Spinal cord (tissue), 10 donors: ENCODE data around the gene LIMK1. TPM values are rescaled to one million over a fixed set of nuclear protein-coding genes. Genes with fewer than 3 reads are reported as not detected.

Experiments
- DNase-seq, 6 donors: peaks; one replicate each; pipeline versions ENCODE4 v3.0.0 to v3.0.0-alpha.2; 2013 to 2015; ENCODE audit warnings: low spot score in 6 of 6, low read depth in 4 of 6
- H3K27ac ChIP-seq: one replicate; pipeline ENCODE4 v1.5.1; 2013; ENCODE audit warnings: low read depth, low read length, control low read depth
- H3K27me3 ChIP-seq: one replicate; pipeline ENCODE4 v1.6.1; 2013; ENCODE audit warnings: low read length; ENCODE audit not compliant: control insufficient read depth, insufficient read depth
- H3K36me3 ChIP-seq: one replicate; pipeline ENCODE4 v1.6.1; 2013; ENCODE audit warnings: low read length; ENCODE audit not compliant: control insufficient read depth, insufficient read depth
- H3K4me1 ChIP-seq: one replicate; pipeline ENCODE4 v1.6.1; 2013; ENCODE audit warnings: low read length; ENCODE audit not compliant: control insufficient read depth, insufficient read depth
- H3K4me3 ChIP-seq: one replicate; pipeline ENCODE4 v1.5.1; 2013; ENCODE audit warnings: low read depth, low read length, control low read depth
- H3K9me3 ChIP-seq: one replicate; pipeline ENCODE4 v1.6.1; 2013; ENCODE audit warnings: low read length; ENCODE audit not compliant: control insufficient read depth, insufficient read depth
- WGBS: methylation state at CpG from one replicate; pipeline ENCODE4 v1.1.5; 2013; ENCODE audit warnings: missing lambda C conversion rate; ENCODE audit not compliant: insufficient coverage; 5-methylcytosine and 5-hydroxymethylcytosine counted together
- long read RNA-seq, 4 donors: transcript quantifications; one replicate each; lab custom pipeline, GENCODE V29; 2026
- polyA plus RNA-seq, 2 donors: library from polyadenylated mRNA; unstranded; fragments of 120-200 nt; gene quantifications; one replicate each; pipeline ENCODE4 v1.2.1, GENCODE V29; 2013; ENCODE audit not compliant: insufficient read length in 2 of 2
- total RNA-seq, 2 donors: library from RNA; depleted of rRNA in 1 of 2; stranded (reverse); fragments of 120-200 nt in 1 of 2; fragments of >200 nt in 1 of 2; gene quantifications; one replicate each; pipeline versions ENCODE4 v1.2.3 to v1.2.4, GENCODE V29; 2013 to 2014
- donor health status: healthy.

LIMK1 gene
- 10 to 100 TPM; 26.3 to 35.6 TPM for total RNA-seq
- 10 to 100 TPM; 81.4 to 81.5 TPM for polyA plus RNA-seq
- long read RNA-seq, donor 1, transcript LIMK1-201 (16 exons, 3,219 nt) = major isoform, 17 of 17 reads
- long read RNA-seq, donor 1, partial matches to known transcripts = 0 of 17 reads
- long read RNA-seq, donor 1, other reads (novel, unspliced or antisense) = 0 of 17 reads
- long read RNA-seq, donor 2, partial matches to known transcripts = 6 of 10 reads
- long read RNA-seq, donor 2, other reads (novel, unspliced or antisense) = 0 of 10 reads
- long read RNA-seq, donor 3, partial matches to known transcripts = 15 of 16 reads
- long read RNA-seq, donor 3, other reads (novel, unspliced or antisense) = 0 of 16 reads
- long read RNA-seq, donor 4, partial matches to known transcripts = 0 of 3 reads
- long read RNA-seq, donor 4, other reads (novel, unspliced or antisense) = 0 of 3 reads

DNA sequence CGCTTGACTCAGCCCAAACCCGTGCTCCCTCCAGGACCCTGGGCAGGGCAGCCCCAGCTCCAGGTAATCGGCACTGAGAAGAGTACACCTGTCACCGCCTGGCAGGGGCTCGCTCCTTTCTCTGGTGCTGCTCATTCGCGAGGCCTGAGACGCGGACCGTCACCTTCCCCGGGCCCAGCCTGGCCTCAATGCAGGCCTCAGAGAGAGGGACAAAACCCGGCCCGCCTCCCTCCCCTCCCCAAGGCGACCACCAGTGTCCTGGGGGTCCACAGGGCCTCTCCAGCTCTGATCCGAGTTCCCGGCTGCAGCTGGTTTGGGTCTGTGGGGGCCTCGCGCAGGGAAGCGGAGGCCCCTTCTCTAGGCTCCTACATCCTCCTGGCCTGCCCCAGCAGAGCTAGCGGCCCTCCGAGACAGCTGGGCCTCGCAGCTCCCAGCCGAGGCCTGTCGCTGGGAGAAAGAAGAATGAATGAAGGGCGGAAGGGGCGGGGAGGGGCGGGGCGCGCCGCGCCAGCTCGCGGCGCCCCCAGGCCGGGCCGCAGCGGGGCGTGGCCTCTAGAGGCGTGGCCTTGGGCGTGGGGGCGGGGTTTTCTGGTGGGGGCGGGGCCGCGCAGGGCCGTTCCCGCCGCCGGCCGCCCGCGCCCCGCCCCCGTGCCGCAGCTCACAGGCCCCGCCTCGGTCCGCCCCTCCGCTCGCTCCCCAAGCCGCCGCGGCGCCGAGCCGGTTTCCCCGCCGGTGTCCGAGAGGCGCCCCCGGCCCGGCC, at the start of gene LIMK1:
Gene LIMK1, plus strand, starts transcription at position 688 of the 760 bp plus-strand sequence. CDS start 187 bp downstream, outside the sequence.
- Histone ChIP-seq H3K9me3 (no peaks in the 10 kb centered on the region), H3K4me3 (peak within 1 kb of the TSS; percentile 56), H3K4me1 (peaks cover 24% of the 10 kb centered on the region), H3K36me3 (peaks cover 30% of the 10 kb centered on the region), H3K27me3 (no peaks in the 10 kb centered on the region), H3K27ac (peak within 1 kb of the TSS; percentile 33)
- 3% methylated on average over 62 of the region's 71 CpGs for WGBS
- peak in 5 of 6 donors; percentile 68 to 95 (median 83) for DNase-seq

- WGBS = 84% methylated on average over 6 of the region's 8 CpGs
- H3K4me1 ChIP-seq = peaks cover 42% of the 10 kb centered on the region
Measured at GRCh38 chr7:74037609-74038008, 46.0 kb upstream of the LIMK1 start.

GRCh38 chr7:74038194-74038961, 45.2 kb upstream of the LIMK1 start:
- Histone ChIP-seq H3K36me3 (peaks cover 74% of the 10 kb centered on the region), H3K9me3 (no peaks in the 10 kb centered on the region), H3K27me3 (no peaks in the 10 kb centered on the region), H3K27ac (no peak overlapping the region), H3K4me1 (peaks cover 42% of the 10 kb centered on the region), H3K4me3 (no peak overlapping the region)
- 88% methylated on average over 16 of the region's 16 CpGs for WGBS
- DNase-seq = no peak

More at GRCh38 chr7:74037609-74038008, 46.0 kb upstream of the LIMK1 start:
- no peaks in the 10 kb centered on the region for H3K27me3 ChIP-seq
- H3K9me3 ChIP-seq = no peaks in the 10 kb centered on the region
- H3K27ac ChIP-seq = no peak overlapping the region
- no peak for DNase-seq
- no peak overlapping the region for H3K4me3 ChIP-seq
- peaks cover 66% of the 10 kb centered on the region for H3K36me3 ChIP-seq

GRCh38 chr7:74039337-74039736, 44.3 kb upstream of the LIMK1 start:
- 70% methylated on average over 11 of the region's 11 CpGs for WGBS
- Histone ChIP-seq H3K27ac (no peak overlapping the region), H3K9me3 (no peaks in the 10 kb centered on the region), H3K4me3 (no peak overlapping the region), H3K27me3 (no peaks in the 10 kb centered on the region), H3K4me1 (peaks cover 37% of the 10 kb centered on the region), H3K36me3 (peaks cover 80% of the 10 kb centered on the region)
- no peak for DNase-seq

GRCh38 chr7:74040101-74040790, 43.4 kb upstream of the LIMK1 start:
- Histone ChIP-seq H3K4me1 (peaks cover 33% of the 10 kb centered on the region), H3K36me3 (peaks cover 89% of the 10 kb centered on the region), H3K27ac (peak overlapping the region; percentile 25), H3K9me3 (no peaks in the 10 kb centered on the region), H3K4me3 (no peak overlapping the region), H3K27me3 (no peaks in the 10 kb centered on the region)
- 82% methylated on average over 13 of the region's 13 CpGs for WGBS
- no peak for DNase-seq

DNA sequence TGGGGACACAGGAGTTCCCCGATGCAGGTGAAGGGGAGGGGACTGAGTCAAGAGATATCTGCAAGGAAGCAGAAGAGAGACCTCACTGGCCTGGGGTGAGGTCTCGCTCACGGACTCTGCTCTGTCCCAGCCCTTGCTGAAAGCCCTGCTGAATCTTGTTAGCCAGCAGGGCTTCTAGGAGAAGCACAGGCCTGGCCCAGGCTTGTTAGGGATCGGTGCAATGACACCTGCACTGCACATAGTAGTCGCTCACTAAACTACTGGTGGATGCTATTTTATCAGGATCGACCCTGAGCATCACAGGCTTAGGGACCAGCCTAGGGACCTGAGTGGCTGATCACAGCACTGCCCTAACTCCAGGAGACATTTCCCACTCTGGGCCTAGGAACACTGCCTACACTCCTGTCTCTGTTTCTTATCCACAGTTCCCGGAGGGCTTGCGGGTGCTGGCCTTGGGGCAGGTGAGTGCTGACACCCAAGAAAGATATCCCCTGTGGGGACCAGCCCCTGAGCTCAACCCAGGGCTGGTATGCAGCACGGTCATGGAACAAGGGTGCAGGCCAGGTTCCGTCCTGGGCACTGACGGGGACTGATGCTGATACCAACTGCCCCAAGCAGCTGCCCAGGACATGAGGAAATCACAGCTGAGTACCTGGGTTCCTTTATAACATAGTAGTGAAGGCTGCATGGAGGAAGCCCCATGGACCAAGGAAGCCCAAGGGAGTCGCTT, 42.6 kb upstream of the LIMK1 start:
- Histone ChIP-seq H3K27me3 (no peaks in the 10 kb centered on the region), H3K4me1 (peaks cover 34% of the 10 kb centered on the region), H3K4me3 (no peak overlapping the region), H3K36me3 (peaks cover 90% of the 10 kb centered on the region), H3K9me3 (no peaks in the 10 kb centered on the region), H3K27ac (peak overlapping the region; percentile 25)
- WGBS = 88% methylated on average over 12 of the region's 12 CpGs
- DNase-seq = no peak

DNA sequence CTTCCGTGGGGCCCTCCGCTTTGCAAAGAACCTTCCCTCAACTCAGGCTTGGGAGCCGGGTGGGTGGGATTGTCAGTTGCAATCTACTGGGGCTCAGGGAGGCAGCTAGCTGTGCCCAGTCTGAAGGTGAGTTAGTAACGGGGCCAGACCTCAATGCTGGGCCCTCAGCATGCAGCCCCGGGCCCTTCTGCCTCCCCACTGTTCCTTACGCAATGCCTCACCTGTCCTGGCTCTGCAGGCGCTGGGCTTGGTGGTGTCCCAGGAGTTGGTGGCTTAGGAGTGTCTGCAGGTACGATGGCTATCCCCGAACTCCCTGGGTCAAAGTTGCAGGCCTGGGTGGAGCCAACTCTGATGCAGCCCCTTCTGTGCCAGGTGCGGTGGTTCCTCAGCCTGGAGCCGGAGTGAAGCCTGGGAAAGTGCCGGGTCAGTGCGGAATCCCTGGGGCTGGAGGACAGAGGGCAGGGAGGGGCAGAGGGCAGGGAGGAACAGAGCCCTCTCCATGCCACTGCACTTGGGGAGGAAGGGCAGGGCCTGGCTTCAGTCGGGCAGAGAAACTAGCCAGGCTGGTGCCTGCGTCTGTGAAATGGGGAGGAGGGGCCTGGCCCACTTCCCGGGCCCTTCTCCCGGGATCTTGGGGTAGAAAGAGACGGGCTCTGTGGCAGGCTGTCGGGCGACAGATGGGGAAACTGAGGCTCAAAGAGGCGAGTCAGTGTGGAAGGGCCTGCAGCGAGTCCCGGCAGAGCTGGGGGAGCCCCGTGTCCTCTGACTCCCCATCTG, 40.7 kb upstream of the LIMK1 start:
- DNase-seq = peak in 1 of 6 donors; percentile 34
- Histone ChIP-seq H3K27me3 (no peaks in the 10 kb centered on the region), H3K9me3 (no peaks in the 10 kb centered on the region), H3K4me3 (no peak overlapping the region), H3K4me1 (peaks cover 34% of the 10 kb centered on the region), H3K36me3 (peaks cover 93% of the 10 kb centered on the region), H3K27ac (no peak overlapping the region)
- 53% methylated on average over 23 of the region's 24 CpGs for WGBS

GRCh38 chr7:74043523-74043951, 40.1 kb upstream of the LIMK1 start:
- WGBS = 67% methylated on average over 8 of the region's 9 CpGs
- Histone ChIP-seq H3K4me1 (peaks cover 34% of the 10 kb centered on the region), H3K4me3 (no peak overlapping the region), H3K36me3 (peaks cover 93% of the 10 kb centered on the region), H3K9me3 (no peaks in the 10 kb centered on the region), H3K27me3 (no peaks in the 10 kb centered on the region), H3K27ac (no peak overlapping the region)
- DNase-seq = peak in 1 of 6 donors; percentile 61
